ENCODE data around the gene WEE1.

GRCh38 chr11:9590717-9591116 is 17.2 kb downstream of the WEE1 start:
- TF ChIP-seq ARNT (IDR thresholded peaks at IDR 0.05) (no peak), SP1 (IDR thresholded peaks at IDR 0.05) (no peak), FOXM1 (IDR thresholded peaks at IDR 0.05; ENCODE audit: borderline replicate concordance) (no peak), HDGF (IDR thresholded peaks at IDR 0.05; ENCODE audit: borderline replicate concordance) (no peak), FOXA1 (IDR thresholded peaks at IDR 0.05) (no peak), ELF4 (IDR thresholded peaks at IDR 0.05) (no peak), CTBP1 (IDR thresholded peaks at IDR 0.05; ENCODE audit: borderline replicate concordance) (no peak), SUZ12 (IDR thresholded peaks at IDR 0.05) (no peak), FOXK2 (IDR thresholded peaks at IDR 0.05) (no peak), TARDBP (IDR thresholded peaks at IDR 0.05) (no peak), BHLHE40 (IDR thresholded peaks at IDR 0.05; ENCODE audit: borderline replicate concordance) (no peak), PKNOX1 (IDR thresholded peaks at IDR 0.05) (no peak), NFRKB (IDR thresholded peaks at IDR 0.05) (no peak), ZNF384 (IDR thresholded peaks at IDR 0.05) (no peak)

Data from HEK293T (cell line).